ENCODE results near the gene P2RY1.

P2RY1 gene

DNA sequence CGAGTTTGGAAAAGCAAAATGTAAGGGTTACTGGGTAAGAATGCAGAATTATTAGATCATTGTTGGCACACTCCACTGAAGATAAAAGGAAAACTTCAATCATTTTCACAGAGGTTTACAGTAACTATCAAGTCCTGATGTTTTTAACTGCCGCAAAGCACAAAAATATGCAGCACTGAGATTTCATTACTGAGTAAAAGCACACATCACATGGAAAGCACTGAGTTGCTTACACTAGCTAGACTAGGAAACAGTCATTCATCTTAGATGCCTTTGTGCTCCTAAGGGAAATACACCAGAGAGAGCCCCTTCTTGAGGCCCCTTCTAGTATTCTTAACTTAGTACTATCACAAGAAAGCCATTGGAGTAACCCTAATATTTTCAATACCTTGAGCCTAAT, 11.8 kb upstream of the P2RY1 start:
- Histone ChIP-seq H3K4me3 (ENCODE audit: insufficient read depth, low read depth, low read length) (no peak overlapping the region), H3K27me3 (ENCODE audit: control insufficient read depth, insufficient read depth, low read length, poor library complexity, severe bottlenecking) (no peaks in the 10 kb centered on the region), H3K36me3 (ENCODE audit: control insufficient read depth, insufficient read depth, low read length) (no peaks in the 10 kb centered on the region), H3K4me1 (ENCODE audit: control insufficient read depth, insufficient read depth, low read length) (no peaks in the 10 kb centered on the region), H3K9me3 (ENCODE audit: control insufficient read depth, low read length) (no peaks in the 10 kb centered on the region), H3K27ac (ENCODE audit: insufficient read depth, low read depth, low read length, poor library complexity, severe bottlenecking) (no peak overlapping the region)
- 97 to 98% methylated on average over 2 of the region's 2 CpGs for WGBS, 2 experiments

DNA sequence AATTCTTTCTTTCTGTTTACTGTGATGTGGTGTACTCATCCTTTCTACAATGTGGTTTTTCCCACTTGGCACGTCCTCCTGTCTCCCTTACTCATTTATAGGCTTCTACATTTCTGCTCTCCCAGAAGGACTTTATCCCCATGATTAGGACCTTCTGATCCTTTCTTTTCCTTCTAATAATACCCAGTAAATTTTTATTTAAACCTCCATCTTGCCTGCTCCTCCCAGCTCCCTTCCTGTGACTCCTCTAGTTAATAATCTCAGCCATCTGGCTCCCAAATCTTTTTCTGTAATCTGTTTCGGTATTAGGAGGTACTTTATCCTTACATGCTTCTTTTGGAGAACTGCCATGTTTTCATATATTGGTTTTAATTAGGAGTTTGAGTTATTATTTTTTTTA, 11.2 kb upstream of the P2RY1 start:
- Histone ChIP-seq H3K27me3 (ENCODE audit: control insufficient read depth, insufficient read depth, low read length, poor library complexity, severe bottlenecking) (no peaks in the 10 kb centered on the region), H3K4me1 (ENCODE audit: control insufficient read depth, insufficient read depth, low read length) (no peaks in the 10 kb centered on the region), H3K27ac (ENCODE audit: insufficient read depth, low read depth, low read length, poor library complexity, severe bottlenecking) (no peak overlapping the region), H3K36me3 (ENCODE audit: control insufficient read depth, insufficient read depth, low read length) (no peaks in the 10 kb centered on the region), H3K4me3 (ENCODE audit: insufficient read depth, low read depth, low read length) (no peak overlapping the region), H3K9me3 (ENCODE audit: control insufficient read depth, low read length) (no peaks in the 10 kb centered on the region)
- 90 to 93% methylated on average over 1 of the region's 2 CpGs for WGBS, 2 experiments

DNA sequence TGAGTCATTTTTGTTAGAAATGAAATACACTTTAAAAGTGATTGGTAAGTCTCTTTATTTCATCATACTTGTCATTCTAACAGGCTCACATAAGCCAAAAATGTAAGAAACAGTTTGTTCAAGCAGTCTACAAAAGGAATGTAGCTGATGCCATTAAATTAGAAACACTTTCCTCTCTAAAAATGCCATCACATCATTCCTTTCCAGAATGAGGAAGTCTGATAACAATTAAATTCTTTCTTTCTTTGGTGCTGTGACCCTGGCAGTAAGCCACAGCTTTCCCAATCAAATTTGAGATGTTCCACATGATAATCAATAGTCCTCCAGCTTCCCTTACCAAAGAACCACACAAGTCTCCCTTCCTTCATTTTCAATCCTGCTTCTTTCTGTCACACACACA, 9.4 kb upstream of the P2RY1 start:
- no peaks in the 10 kb centered on the region for H3K27me3 ChIP-seq (ENCODE audit: control insufficient read depth, insufficient read depth, low read length, poor library complexity, severe bottlenecking)
- H3K27ac ChIP-seq (ENCODE audit: insufficient read depth, low read depth, low read length, poor library complexity, severe bottlenecking): no peak overlapping the region
- H3K36me3 ChIP-seq (ENCODE audit: control insufficient read depth, insufficient read depth, low read length): no peaks in the 10 kb centered on the region
- H3K4me1 ChIP-seq (ENCODE audit: control insufficient read depth, insufficient read depth, low read length): no peaks in the 10 kb centered on the region
- no peaks in the 10 kb centered on the region for H3K9me3 ChIP-seq (ENCODE audit: control insufficient read depth, low read length)
- no peak overlapping the region for H3K4me3 ChIP-seq (ENCODE audit: insufficient read depth, low read depth, low read length)

DNA sequence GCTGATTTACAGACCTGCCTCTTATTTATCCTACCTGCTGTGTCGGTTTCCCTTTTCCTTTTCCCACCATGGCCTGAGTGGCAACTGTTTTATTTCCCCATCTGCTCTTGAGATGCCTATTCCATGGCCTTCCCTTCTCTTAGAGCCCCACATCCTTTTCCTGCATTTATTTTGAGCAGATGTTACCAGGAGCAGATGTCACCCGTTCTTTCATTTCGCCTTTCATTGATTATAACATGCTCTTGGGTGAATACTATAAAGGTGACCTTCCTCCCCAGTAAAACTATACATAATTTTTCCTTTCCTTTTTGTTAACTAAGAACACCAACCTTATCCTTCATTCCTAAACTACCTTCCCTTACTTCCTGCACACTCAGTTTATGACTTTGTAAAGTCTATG, 8.5 kb upstream of the P2RY1 start:
- Histone ChIP-seq H3K4me1 (ENCODE audit: control insufficient read depth, insufficient read depth, low read length) (no peaks in the 10 kb centered on the region), H3K9me3 (ENCODE audit: control insufficient read depth, low read length) (no peaks in the 10 kb centered on the region), H3K36me3 (ENCODE audit: control insufficient read depth, insufficient read depth, low read length) (no peaks in the 10 kb centered on the region), H3K4me3 (ENCODE audit: insufficient read depth, low read depth, low read length) (no peak overlapping the region), H3K27me3 (ENCODE audit: control insufficient read depth, insufficient read depth, low read length, poor library complexity, severe bottlenecking) (no peaks in the 10 kb centered on the region), H3K27ac (ENCODE audit: insufficient read depth, low read depth, low read length, poor library complexity, severe bottlenecking) (no peak overlapping the region)
- WGBS, 2 experiments: 87 to 93% methylated on average over 3 of the region's 3 CpGs

DNA sequence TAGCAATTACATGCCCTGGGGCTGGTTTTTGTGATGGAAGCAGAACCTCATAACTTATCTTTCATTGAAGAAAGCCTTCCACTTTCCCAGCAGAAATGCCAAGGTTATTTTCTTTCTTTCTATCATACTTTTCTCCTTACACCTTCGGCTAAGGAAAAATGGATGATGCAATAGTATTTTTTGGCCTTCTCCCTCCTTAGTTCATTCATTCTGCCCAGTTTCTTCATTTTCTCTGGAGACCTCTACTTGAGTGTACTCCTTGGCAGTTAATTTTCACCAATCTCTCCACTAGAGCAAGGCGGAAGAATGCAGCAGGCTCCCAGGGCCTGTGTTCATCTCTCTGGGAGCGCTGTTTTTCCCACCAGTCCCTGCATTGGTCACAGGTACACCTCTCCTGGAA, 7.6 kb upstream of the P2RY1 start:
- no peak overlapping the region for H3K4me3 ChIP-seq (ENCODE audit: insufficient read depth, low read depth, low read length)
- no peaks in the 10 kb centered on the region for H3K9me3 ChIP-seq (ENCODE audit: control insufficient read depth, low read length)
- 95 to 96% methylated on average over 3 of the region's 3 CpGs for WGBS, 2 experiments
- no peaks in the 10 kb centered on the region for H3K36me3 ChIP-seq (ENCODE audit: control insufficient read depth, insufficient read depth, low read length)
- no peaks in the 10 kb centered on the region for H3K27me3 ChIP-seq (ENCODE audit: control insufficient read depth, insufficient read depth, low read length, poor library complexity, severe bottlenecking)
- no peaks in the 10 kb centered on the region for H3K4me1 ChIP-seq (ENCODE audit: control insufficient read depth, insufficient read depth, low read length)
- H3K27ac ChIP-seq (ENCODE audit: insufficient read depth, low read depth, low read length, poor library complexity, severe bottlenecking): no peak overlapping the region

DNA sequence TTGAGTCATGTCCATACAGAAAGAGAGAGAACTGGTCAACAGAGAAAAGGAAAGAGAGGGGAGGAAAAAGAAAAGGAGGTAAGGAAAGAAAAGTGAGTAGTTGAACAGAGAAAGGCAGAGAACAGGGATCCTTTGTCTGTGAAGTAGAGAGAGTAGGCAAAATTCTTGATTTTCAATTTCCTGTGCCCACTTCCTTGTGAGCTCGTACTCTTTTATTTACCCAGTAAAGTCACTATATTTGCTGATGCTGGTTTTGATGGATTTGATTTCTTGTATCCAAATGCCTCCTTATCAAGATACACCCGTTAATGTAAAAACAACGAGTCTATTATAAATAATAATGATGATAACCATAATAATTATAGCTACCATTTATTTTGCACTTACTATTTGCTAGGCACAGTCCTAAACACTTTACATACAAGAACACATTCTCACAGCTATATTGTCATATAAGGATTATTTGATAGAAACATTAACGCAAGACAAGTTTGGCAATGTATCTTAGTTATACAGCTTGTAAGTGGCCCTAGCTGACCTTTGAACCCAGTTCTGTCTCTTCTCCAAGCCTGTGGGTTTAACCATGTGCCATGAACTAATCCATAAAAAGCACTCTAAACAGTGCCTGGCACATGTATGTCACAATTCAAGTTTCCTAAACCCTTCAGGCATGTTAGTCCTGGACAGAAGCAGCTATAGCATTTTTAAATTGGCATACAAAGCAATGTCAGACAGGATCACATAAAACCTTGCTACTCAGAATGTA, 6.7 kb upstream of the P2RY1 start:
- Histone ChIP-seq H3K9me3 (ENCODE audit: control insufficient read depth, low read length) (no peaks in the 10 kb centered on the region), H3K4me3 (ENCODE audit: insufficient read depth, low read depth, low read length) (no peak overlapping the region), H3K36me3 (ENCODE audit: control insufficient read depth, insufficient read depth, low read length) (no peaks in the 10 kb centered on the region), H3K4me1 (ENCODE audit: control insufficient read depth, insufficient read depth, low read length) (no peaks in the 10 kb centered on the region), H3K27ac (ENCODE audit: insufficient read depth, low read depth, low read length, poor library complexity, severe bottlenecking) (no peak overlapping the region), H3K27me3 (ENCODE audit: control insufficient read depth, insufficient read depth, low read length, poor library complexity, severe bottlenecking) (no peaks in the 10 kb centered on the region)
- 100% methylated on average over 1 of the region's 4 CpGs for WGBS, 2 experiments

DNA sequence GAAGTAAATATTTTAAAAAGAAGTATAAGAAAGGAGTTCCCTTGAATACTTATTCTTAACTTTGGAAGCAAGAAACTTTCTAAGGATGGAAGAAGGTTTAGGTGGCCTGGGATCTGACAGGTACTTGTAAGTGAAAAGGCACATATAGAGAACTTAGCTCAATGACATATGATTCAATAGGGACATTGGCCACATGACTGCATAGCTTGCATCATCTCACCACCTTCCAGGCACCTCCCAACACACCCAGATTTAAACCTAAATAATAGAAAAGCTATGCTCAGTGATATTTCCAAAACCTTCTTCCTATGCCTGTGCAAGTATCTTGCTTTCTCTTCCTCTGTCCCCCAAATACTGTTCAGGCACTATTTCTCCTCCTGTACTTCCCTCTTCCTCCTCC, 4.7 kb upstream of the P2RY1 start:
- H3K4me1 ChIP-seq (ENCODE audit: control insufficient read depth, insufficient read depth, low read length): no peaks in the 10 kb centered on the region
- peaks cover 8% of the 10 kb centered on the region for H3K27me3 ChIP-seq (ENCODE audit: control insufficient read depth, insufficient read depth, low read length, poor library complexity, severe bottlenecking)
- H3K27ac ChIP-seq (ENCODE audit: insufficient read depth, low read depth, low read length, poor library complexity, severe bottlenecking): no peak overlapping the region
- H3K36me3 ChIP-seq (ENCODE audit: control insufficient read depth, insufficient read depth, low read length): no peaks in the 10 kb centered on the region
- no peak overlapping the region for H3K4me3 ChIP-seq (ENCODE audit: insufficient read depth, low read depth, low read length)
- no peaks in the 10 kb centered on the region for H3K9me3 ChIP-seq (ENCODE audit: control insufficient read depth, low read length)

DNA sequence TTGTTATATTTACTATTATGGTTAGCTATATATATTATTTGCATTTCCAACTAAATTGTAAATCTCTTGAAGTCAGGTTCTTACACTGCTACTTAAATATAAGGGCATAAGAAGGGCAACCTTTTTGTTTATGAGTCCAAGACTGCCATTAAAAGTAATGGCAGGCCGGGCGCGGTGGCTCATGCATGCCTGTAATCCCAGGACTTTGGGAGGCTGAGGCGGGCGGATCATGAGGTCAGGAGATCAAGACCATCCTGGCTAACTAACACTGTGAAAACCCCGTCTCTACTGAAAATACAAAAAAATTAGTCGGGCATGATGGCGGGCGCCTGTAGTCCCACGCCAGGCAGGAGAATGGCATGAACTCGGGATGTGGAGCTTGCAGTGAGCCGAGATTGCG, 2.9 kb upstream of the P2RY1 start:
- Histone ChIP-seq H3K27ac (ENCODE audit: insufficient read depth, low read depth, low read length, poor library complexity, severe bottlenecking) (no peak overlapping the region), H3K4me3 (ENCODE audit: insufficient read depth, low read depth, low read length) (no peak overlapping the region), H3K27me3 (ENCODE audit: control insufficient read depth, insufficient read depth, low read length, poor library complexity, severe bottlenecking) (peaks cover 25% of the 10 kb centered on the region), H3K4me1 (ENCODE audit: control insufficient read depth, insufficient read depth, low read length) (peaks cover 7% of the 10 kb centered on the region), H3K9me3 (ENCODE audit: control insufficient read depth, low read length) (no peaks in the 10 kb centered on the region), H3K36me3 (ENCODE audit: control insufficient read depth, insufficient read depth, low read length) (no peaks in the 10 kb centered on the region)
- 94% methylated on average over 13 of the region's 13 CpGs for WGBS, 2 experiments

DNA sequence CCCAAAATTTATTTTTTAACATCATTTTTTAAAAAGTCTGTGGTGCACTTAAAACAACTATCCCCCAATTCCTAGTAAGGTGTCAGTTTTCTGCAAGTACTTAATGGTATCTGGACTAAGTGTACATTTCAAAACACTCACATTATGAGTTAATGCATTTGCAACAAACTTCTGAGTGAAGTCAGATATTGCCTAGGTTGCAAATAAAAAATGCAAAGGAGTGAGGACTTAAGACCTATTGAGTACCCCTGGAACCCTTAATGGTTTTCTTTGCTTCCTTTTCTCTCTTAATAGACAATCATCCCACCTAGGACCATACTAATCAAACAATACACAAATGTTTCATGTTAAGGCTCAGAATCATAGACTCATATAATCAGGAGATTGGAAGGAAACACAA, 1.8 kb upstream of the P2RY1 start:
- peaks cover 29% of the 10 kb centered on the region for H3K27me3 ChIP-seq (ENCODE audit: control insufficient read depth, insufficient read depth, low read length, poor library complexity, severe bottlenecking)

DNA sequence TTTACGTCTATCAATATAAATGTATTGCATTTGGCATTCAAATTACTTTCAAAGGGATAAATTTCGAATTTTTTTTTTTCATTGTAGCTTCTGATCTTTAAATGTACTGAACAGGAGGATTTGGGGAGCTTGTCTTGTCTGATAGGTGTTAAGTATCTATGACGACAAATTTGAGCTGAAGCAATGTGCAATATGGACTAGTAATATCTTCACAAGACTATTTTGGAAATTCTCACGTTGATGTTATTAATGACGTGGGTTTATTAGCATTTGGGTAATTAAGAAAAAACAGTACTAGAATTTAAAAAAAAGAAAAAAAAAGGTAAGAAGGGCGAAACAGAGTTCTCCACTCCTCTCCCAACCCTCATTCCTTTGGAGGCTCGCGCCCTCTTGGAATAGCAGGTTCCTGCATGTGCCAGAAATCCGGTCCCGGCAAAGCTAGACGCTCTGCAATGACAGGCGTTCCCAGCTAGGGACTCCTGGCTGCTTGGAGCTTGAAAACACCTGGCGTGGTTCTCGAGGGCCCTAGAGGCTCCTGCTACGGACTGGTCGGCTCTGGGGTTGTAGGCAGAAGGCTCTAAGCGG, 648 bp upstream of the P2RY1 start:
- Histone ChIP-seq H3K27me3 (ENCODE audit: control insufficient read depth, insufficient read depth, low read length, poor library complexity, severe bottlenecking) (peaks cover 29% of the 10 kb centered on the region), H3K4me3 (ENCODE audit: insufficient read depth, low read depth, low read length) (peak overlapping the region; percentile 69), H3K36me3 (ENCODE audit: control insufficient read depth, insufficient read depth, low read length) (no peaks in the 10 kb centered on the region), H3K9me3 (ENCODE audit: control insufficient read depth, low read length) (no peaks in the 10 kb centered on the region), H3K27ac (ENCODE audit: insufficient read depth, low read depth, low read length, poor library complexity, severe bottlenecking) (no peak overlapping the region), H3K4me1 (ENCODE audit: control insufficient read depth, insufficient read depth, low read length) (peaks cover 7% of the 10 kb centered on the region)
- WGBS, 2 experiments: 13 to 14% methylated on average over 16 of the region's 17 CpGs

More for the DNA sequence above, 1.8 kb upstream of the P2RY1 start:
- Histone ChIP-seq H3K27ac (ENCODE audit: insufficient read depth, low read depth, low read length, poor library complexity, severe bottlenecking) (no peak overlapping the region), H3K4me1 (ENCODE audit: control insufficient read depth, insufficient read depth, low read length) (peaks cover 7% of the 10 kb centered on the region), H3K9me3 (ENCODE audit: control insufficient read depth, low read length) (no peaks in the 10 kb centered on the region), H3K36me3 (ENCODE audit: control insufficient read depth, insufficient read depth, low read length) (no peaks in the 10 kb centered on the region), H3K4me3 (ENCODE audit: insufficient read depth, low read depth, low read length) (no peak overlapping the region)

Measured in ectodermal cell (in vitro differentiated cells).